CMK (cell line): ENCODE results near the gene SCRG1.

Experiments
- DNase-seq: peaks from one replicate; pipeline ENCODE4 v3.0.0-alpha.2; 2010; ENCODE audit warnings: low read depth

The SCRG1 gene

GRCh38 chr4:173398779-173399415, at the start of gene SCRG1:
TSS of gene SCRG1 (minus strand) at chr4:173399116. CDS start at chr4:173391414, 7,702 bp downstream.
- no peak for DNase-seq

GRCh38 chr4:173448103-173448502, 49.2 kb upstream of the SCRG1 start:
- no peak for DNase-seq

- DNase-seq, result no peak
Observed at GRCh38 chr4:173446416-173446815, 47.5 kb upstream of the SCRG1 start.

- DNase-seq, result no peak
Observed at GRCh38 chr4:173443121-173443520, 44.2 kb upstream of the SCRG1 start.

GRCh38 chr4:173442223-173442932, 43.5 kb upstream of the SCRG1 start:
- no peak for DNase-seq

GRCh38 chr4:173440888-173441287, 42.0 kb upstream of the SCRG1 start:
- DNase-seq, result no peak

- DNase-seq, result no peak
Observed at GRCh38 chr4:173436771-173437265, 37.9 kb upstream of the SCRG1 start.

- DNase-seq, result no peak
Observed at GRCh38 chr4:173436149-173436579, 37.2 kb upstream of the SCRG1 start.

GRCh38 chr4:173434231-173434630, 35.3 kb upstream of the SCRG1 start:
- no peak for DNase-seq

- DNase-seq, result no peak
Observed at GRCh38 chr4:173433447-173433846, 34.5 kb upstream of the SCRG1 start.

GRCh38 chr4:173432430-173432829, 33.5 kb upstream of the SCRG1 start:
- DNase-seq, result no peak

GRCh38 chr4:173426064-173426463, 27.1 kb upstream of the SCRG1 start:
- no peak for DNase-seq

GRCh38 chr4:173424899-173425805, 26.2 kb upstream of the SCRG1 start:
- no peak for DNase-seq

GRCh38 chr4:173420801-173421200, 21.9 kb upstream of the SCRG1 start:
- no peak for DNase-seq

- DNase-seq, result no peak
Observed at GRCh38 chr4:173420324-173420752, 21.4 kb upstream of the SCRG1 start.

- no peak for DNase-seq
Observed at GRCh38 chr4:173418639-173419038, 19.7 kb upstream of the SCRG1 start.

GRCh38 chr4:173417833-173418232, 18.9 kb upstream of the SCRG1 start:
- no peak for DNase-seq

GRCh38 chr4:173415885-173416653, 17.2 kb upstream of the SCRG1 start:
- DNase-seq, result no peak

GRCh38 chr4:173415092-173415491, 16.2 kb upstream of the SCRG1 start:
- DNase-seq, result no peak

GRCh38 chr4:173414456-173414855, 15.5 kb upstream of the SCRG1 start:
- no peak for DNase-seq

- DNase-seq, result no peak
Observed at GRCh38 chr4:173413036-173413435, 14.1 kb upstream of the SCRG1 start.
